ENCODE data around the gene ATRIP.

DNA sequence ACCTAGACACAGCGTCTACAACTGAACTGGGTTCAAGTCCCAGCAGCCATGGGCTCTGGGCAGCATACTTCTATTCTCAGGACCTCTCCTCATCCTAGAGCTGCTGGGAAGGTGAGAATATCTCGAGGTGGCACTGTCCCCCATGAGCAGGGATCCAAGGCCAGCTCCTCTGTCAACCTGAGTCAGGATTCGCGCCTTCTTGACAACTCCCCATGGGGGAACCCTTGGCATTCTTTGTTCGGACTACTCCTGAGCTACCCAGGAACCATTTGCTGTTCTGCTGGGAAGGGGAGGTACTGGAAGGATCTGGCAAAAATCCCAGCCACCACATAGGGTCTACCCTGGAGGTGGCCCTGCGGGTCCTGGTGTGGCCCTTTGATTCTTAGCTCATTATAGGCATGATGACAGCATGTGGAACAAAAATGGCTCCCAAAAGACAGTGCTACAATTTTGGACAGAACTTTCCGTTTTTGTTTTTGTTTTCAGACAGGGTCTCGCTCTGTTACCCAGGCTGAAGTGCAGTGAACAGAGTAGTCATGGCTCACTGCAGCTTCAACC lies 38.9 kb upstream of the ATRIP start:
- TF ChIP-seq, protein P1, sequence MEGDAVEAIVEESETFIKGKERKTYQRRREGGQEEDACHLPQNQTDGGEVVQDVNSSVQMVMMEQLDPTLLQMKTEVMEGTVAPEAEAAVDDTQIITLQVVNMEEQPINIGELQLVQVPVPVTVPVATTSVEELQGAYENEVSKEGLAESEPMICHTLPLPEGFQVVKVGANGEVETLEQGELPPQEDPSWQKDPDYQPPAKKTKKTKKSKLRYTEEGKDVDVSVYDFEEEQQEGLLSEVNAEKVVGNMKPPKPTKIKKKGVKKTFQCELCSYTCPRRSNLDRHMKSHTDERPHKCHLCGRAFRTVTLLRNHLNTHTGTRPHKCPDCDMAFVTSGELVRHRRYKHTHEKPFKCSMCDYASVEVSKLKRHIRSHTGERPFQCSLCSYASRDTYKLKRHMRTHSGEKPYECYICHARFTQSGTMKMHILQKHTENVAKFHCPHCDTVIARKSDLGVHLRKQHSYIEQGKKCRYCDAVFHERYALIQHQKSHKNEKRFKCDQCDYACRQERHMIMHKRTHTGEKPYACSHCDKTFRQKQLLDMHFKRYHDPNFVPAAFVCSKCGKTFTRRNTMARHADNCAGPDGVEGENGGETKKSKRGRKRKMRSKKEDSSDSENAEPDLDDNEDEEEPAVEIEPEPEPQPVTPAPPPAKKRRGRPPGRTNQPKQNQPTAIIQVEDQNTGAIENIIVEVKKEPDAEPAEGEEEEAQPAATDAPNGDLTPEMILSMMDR (IDR thresholded peaks at IDR 0.05; ENCODE audit: low read depth, low read length): no peak
- TF ChIP-seq EZH2phosphoT487 (IDR thresholded peaks at IDR 0.05; ENCODE audit: low read depth): no peak

Data from OCI-LY3 (cell line).